ENCODE measurements around the gene SKIC2.
"Not testable (repeated sequence)": the region's sequence is repeated elsewhere in the genome, so short reads cannot be mapped to it uniquely, and the experiment has no call there.

Gene SKIC2

GRCh38 chr6:31969712-31970603, 11.0 kb downstream of the SKIC2 start:
- no peak for DNase-seq (ENCODE audit: low spot score)

GRCh38 chr6:31970604-31971271, 11.8 kb downstream of the SKIC2 start:
- DNase-seq (ENCODE audit: low spot score): no peak

- no peak for DNase-seq (ENCODE audit: low spot score)
These were observed 12.5 kb downstream of the SKIC2 start for GRCh38 chr6:31971279-31971992.

GRCh38 chr6:31971993-31972708, 13.2 kb downstream of the SKIC2 start, which contains the start of gene DXO:
DXO (minus strand) TSS chr6:31972138; CDS start chr6:31971675, 463 bp downstream.
- peak; percentile 97 for DNase-seq (ENCODE audit: low spot score)

- DNase-seq (ENCODE audit: low spot score): no peak
These were observed 13.9 kb downstream of the SKIC2 start for GRCh38 chr6:31972709-31973350.

GRCh38 chr6:31976065-31976464, 17.1 kb downstream of the SKIC2 start:
- DNase-seq (ENCODE audit: low spot score): not testable (repeated sequence)

- no peak for DNase-seq (ENCODE audit: low spot score)
These were observed 18.9 kb downstream of the SKIC2 start for GRCh38 chr6:31977816-31978431.

GRCh38 chr6:31978831-31979230, 19.9 kb downstream of the SKIC2 start:
- DNase-seq (ENCODE audit: low spot score): no peak

GRCh38 chr6:31979238-31979898, 20.4 kb downstream of the SKIC2 start:
- DNase-seq (ENCODE audit: low spot score): no peak

- not testable (repeated sequence) for DNase-seq (ENCODE audit: low spot score)
These were observed 21.4 kb downstream of the SKIC2 start for GRCh38 chr6:31980195-31980876.

- DNase-seq (ENCODE audit: low spot score): not testable (repeated sequence)
These were observed 22.0 kb downstream of the SKIC2 start for GRCh38 chr6:31980998-31981397.

- not testable (repeated sequence) for DNase-seq (ENCODE audit: low spot score)
These were observed 22.8 kb downstream of the SKIC2 start, which contains the start of gene C4A for GRCh38 chr6:31981744-31982143. C4A (plus strand) TSS chr6:31982057; CDS start chr6:31982108, 51 bp downstream.

GRCh38 chr6:31989363-31989762, 30.4 kb downstream of the SKIC2 start:
- not testable (repeated sequence) for DNase-seq (ENCODE audit: low spot score)

GRCh38 chr6:31994421-31994820, 35.4 kb downstream of the SKIC2 start:
- DNase-seq (ENCODE audit: low spot score): not testable (repeated sequence)

GRCh38 chr6:31996385-31996784, 37.4 kb downstream of the SKIC2 start:
- not testable (repeated sequence) for DNase-seq (ENCODE audit: low spot score)

GRCh38 chr6:32002546-32003268, 43.7 kb downstream of the SKIC2 start:
- DNase-seq (ENCODE audit: low spot score): not testable (repeated sequence)

- not testable (repeated sequence) for DNase-seq (ENCODE audit: low spot score)
These were observed 44.3 kb downstream of the SKIC2 start for GRCh38 chr6:32003301-32003700.

GRCh38 chr6:32004393-32004792, 45.4 kb downstream of the SKIC2 start:
- DNase-seq (ENCODE audit: low spot score): not testable (repeated sequence)
